Astrocyte (in vitro differentiated cells and primary cell): ENCODE data around the gene EIF4G3. TPM values are rescaled to one million over a fixed set of nuclear protein-coding genes. Genes with fewer than 3 reads are reported as not detected.

Experiments used
- DNase-seq: peaks from one replicate; pipeline ENCODE4 v3.0.0-alpha.2; 2010; ENCODE audit warnings: low read depth
- FAIRE-seq: peaks from 2 replicates; lab custom pipeline; 2011; peaks lifted over from hg19 to GRCh38; lab: Jason Lieb, UNC
- H2AFZ ChIP-seq: 2 replicates; pipeline ENCODE4 v1.6.0; 2012; ENCODE audit warnings: low read depth, low read length, inconsistent platforms
- H3K27ac ChIP-seq: 2 replicates; pipeline ENCODE4 v1.5.1; 2011; ENCODE audit warnings: low read depth, low read length, inconsistent platforms
- H3K27me3 ChIP-seq: 2 replicates; pipeline ENCODE4 v1.6.0; 2011; ENCODE audit warnings: low read length, inconsistent platforms; ENCODE audit not compliant: insufficient read depth
- H3K36me3 ChIP-seq: 2 replicates; pipeline ENCODE4 v1.5.1; 2011; ENCODE audit warnings: low read length, inconsistent platforms; ENCODE audit not compliant: insufficient read depth
- H3K4me1 ChIP-seq: 2 replicates; pipeline ENCODE4 v1.5.1; 2011; ENCODE audit warnings: low read length, inconsistent platforms; ENCODE audit not compliant: insufficient read depth
- H3K4me2 ChIP-seq: 2 replicates; pipeline ENCODE4 v1.6.0; 2012; ENCODE audit warnings: low read length, inconsistent platforms
- H3K4me3 ChIP-seq: 2 replicates; pipeline ENCODE4 v1.5.1; 2011; ENCODE audit warnings: low read depth, mild to moderate bottlenecking, low read length, inconsistent platforms; ENCODE audit not compliant: insufficient read depth
- H3K79me2 ChIP-seq: 2 replicates; pipeline ENCODE4 v1.6.0; 2012; ENCODE audit warnings: mild to moderate bottlenecking, low read length, inconsistent platforms; ENCODE audit not compliant: insufficient read depth
- H3K9ac ChIP-seq: 2 replicates; pipeline ENCODE4 v1.6.0; 2012; ENCODE audit warnings: mild to moderate bottlenecking, low read length, inconsistent platforms
- H3K9me3 ChIP-seq: 2 replicates; pipeline ENCODE4 v1.5.1; 2012; ENCODE audit warnings: low read depth, mild to moderate bottlenecking, low read length, inconsistent platforms; ENCODE audit not compliant: insufficient read depth
- H4K20me1 ChIP-seq: 2 replicates; pipeline ENCODE4 v1.6.0; 2012; ENCODE audit warnings: low read length, inconsistent platforms; ENCODE audit not compliant: insufficient read depth
- H3K27ac Mint-ChIP-seq: one replicate; pipeline ENCODE4 v1.8.0; 2021; ENCODE audit warnings: mild to moderate bottlenecking, mixed read lengths; ENCODE audit not compliant: unreplicated experiment
- H3K27me3 Mint-ChIP-seq: one replicate; pipeline ENCODE4 v1.8.0; 2021; ENCODE audit warnings: low read depth, mixed read lengths; ENCODE audit not compliant: unreplicated experiment
- H3K36me3 Mint-ChIP-seq: one replicate; pipeline ENCODE4 v1.8.0; 2021; ENCODE audit warnings: low read depth, mixed read lengths; ENCODE audit not compliant: unreplicated experiment
- H3K4me1 Mint-ChIP-seq: one replicate; pipeline ENCODE4 v1.8.0; 2021; ENCODE audit warnings: low read depth, mixed read lengths; ENCODE audit not compliant: unreplicated experiment
- H3K4me3 Mint-ChIP-seq: one replicate; pipeline ENCODE4 v1.8.0; 2021; ENCODE audit warnings: mild to moderate bottlenecking, moderate library complexity, mixed read lengths; ENCODE audit not compliant: unreplicated experiment
- H3K9me3 Mint-ChIP-seq: one replicate; pipeline ENCODE4 v1.8.0; 2021; ENCODE audit warnings: mild to moderate bottlenecking, mixed read lengths; ENCODE audit not compliant: unreplicated experiment
- CTCF ChIP-seq: IDR thresholded peaks from 2 replicates; pipeline ENCODE4 v1.5.1; 2011; ENCODE audit warnings: low read depth, mild to moderate bottlenecking, inconsistent platforms, low read length, moderate library complexity; ENCODE audit not compliant: insufficient read depth
- EZH2 ChIP-seq: IDR thresholded peaks from 2 replicates; pipeline ENCODE4 v1.6.1; 2012; ENCODE audit warnings: mild to moderate bottlenecking, low read length, inconsistent platforms; ENCODE audit not compliant: insufficient read depth
- total RNA-seq: library from RNA; stranded (reverse); gene quantifications from 2 replicates; pipeline ENCODE4 v1.2.1, GENCODE V29; 2021

Gene EIF4G3
- total RNA-seq, 1 donor from 2014 or later, result 76.1 TPM

DNA sequence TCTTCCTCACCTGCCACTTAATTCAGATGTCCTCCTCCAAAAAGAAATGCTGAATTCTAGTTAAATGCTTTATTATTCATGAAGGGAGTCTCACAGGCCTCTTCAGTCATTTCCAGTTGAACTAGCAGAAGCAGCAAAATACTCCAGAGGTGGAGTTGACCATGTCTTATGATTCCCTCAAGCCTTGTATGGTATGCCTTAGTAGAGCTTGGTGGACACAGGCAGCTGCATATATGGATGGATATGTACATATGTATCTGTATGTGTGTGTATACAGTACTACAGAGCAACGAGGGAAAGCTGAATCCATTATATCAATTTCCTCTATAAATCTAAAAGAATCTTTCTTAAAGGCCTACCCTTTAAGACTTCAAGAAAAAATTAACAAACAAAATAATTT lies 306.0 kb downstream of the EIF4G3 start:
- Mint-ChIP-seq H3K4me1 (peaks cover 12% of the 10 kb centered on the region), H3K27me3 (no peaks in the 10 kb centered on the region), H3K27ac (no peak overlapping the region), H3K4me3 (no peak overlapping the region), H3K9me3 (peaks cover 3% of the 10 kb centered on the region), H3K36me3 (peaks cover 7% of the 10 kb centered on the region)
- Histone ChIP-seq H3K36me3 (peaks cover 5% of the 10 kb centered on the region), H3K9me3 (no peaks in the 10 kb centered on the region), H3K79me2 (no peaks in the 10 kb centered on the region), H3K27me3 (no peaks in the 10 kb centered on the region), H3K4me1 (no peaks in the 10 kb centered on the region), H4K20me1 (peaks cover 6% of the 10 kb centered on the region), H3K4me2 (no peak overlapping the region), H3K4me3 (no peak overlapping the region), H3K27ac (no peak overlapping the region), H3K9ac (no peak overlapping the region), H2AFZ (no peak overlapping the region)
- FAIRE-seq (no peak), DNase-seq (no peak)
- TF ChIP-seq CTCF, result no peak
- TF ChIP-seq EZH2, result no peak

GRCh38 chr1:20868263-20868662 lies 308.4 kb downstream of the EIF4G3 start:
- Mint-ChIP-seq H3K27me3 (no peaks in the 10 kb centered on the region), H3K4me1 (peaks cover 12% of the 10 kb centered on the region), H3K36me3 (peaks cover 7% of the 10 kb centered on the region), H3K27ac (no peak overlapping the region), H3K4me3 (no peak overlapping the region), H3K9me3 (peaks cover 3% of the 10 kb centered on the region)
- Histone ChIP-seq H3K27me3 (no peaks in the 10 kb centered on the region), H3K79me2 (no peaks in the 10 kb centered on the region), H4K20me1 (peaks cover 6% of the 10 kb centered on the region), H2AFZ (no peak overlapping the region), H3K4me3 (no peak overlapping the region), H3K27ac (no peak overlapping the region), H3K9ac (no peak overlapping the region), H3K9me3 (no peaks in the 10 kb centered on the region), H3K36me3 (peaks cover 11% of the 10 kb centered on the region), H3K4me1 (no peaks in the 10 kb centered on the region), H3K4me2 (no peak overlapping the region)
- FAIRE-seq (no peak), DNase-seq (no peak)
- no peak for TF ChIP-seq CTCF
- TF ChIP-seq EZH2, result no peak

GRCh38 chr1:20867847-20868246 lies 308.9 kb downstream of the EIF4G3 start:
- Histone ChIP-seq H3K79me2 (no peaks in the 10 kb centered on the region), H4K20me1 (peaks cover 6% of the 10 kb centered on the region), H3K9ac (no peak overlapping the region), H3K4me1 (no peaks in the 10 kb centered on the region), H3K27me3 (no peaks in the 10 kb centered on the region), H2AFZ (no peak overlapping the region), H3K27ac (no peak overlapping the region), H3K4me3 (no peak overlapping the region), H3K36me3 (peaks cover 11% of the 10 kb centered on the region), H3K9me3 (no peaks in the 10 kb centered on the region), H3K4me2 (no peak overlapping the region)
- TF ChIP-seq CTCF (no peak), EZH2 (no peak)
- Mint-ChIP-seq H3K27me3 (no peaks in the 10 kb centered on the region), H3K4me3 (no peak overlapping the region), H3K4me1 (peaks cover 12% of the 10 kb centered on the region), H3K36me3 (peaks cover 7% of the 10 kb centered on the region), H3K9me3 (peaks cover 3% of the 10 kb centered on the region), H3K27ac (no peak overlapping the region)
- FAIRE-seq, result no peak
- no peak for DNase-seq
